ENCODE results near the gene SLAMF1.
A peak's percentile ranks its signal among the peaks of the same experiment; 100 is the strongest.
"Not testable (repeated sequence)": the region's sequence is repeated elsewhere in the genome, so short reads cannot be mapped to it uniquely, and the experiment has no call there.

GRCh38 chr1:160692390-160692789 is 45.5 kb upstream of the SLAMF1 start:
- peak; percentile 9 for TF ChIP-seq CTCF (IDR thresholded peaks at IDR 0.05; ENCODE audit: insufficient read depth, low read length, poor library complexity, severe bottlenecking)
- not testable (repeated sequence) for TF ChIP-seq EZH2phosphoT487 (conservative IDR thresholded peaks at IDR 0.05; ENCODE audit: low read length)
